D341Med (cell line): Measurements from ENCODE around the gene PPARA.

Source experiments
- DNase-seq: peaks from one replicate; pipeline ENCODE4 v3.0.0; 2012; ENCODE audit warnings: low spot score

The PPARA gene

DNA sequence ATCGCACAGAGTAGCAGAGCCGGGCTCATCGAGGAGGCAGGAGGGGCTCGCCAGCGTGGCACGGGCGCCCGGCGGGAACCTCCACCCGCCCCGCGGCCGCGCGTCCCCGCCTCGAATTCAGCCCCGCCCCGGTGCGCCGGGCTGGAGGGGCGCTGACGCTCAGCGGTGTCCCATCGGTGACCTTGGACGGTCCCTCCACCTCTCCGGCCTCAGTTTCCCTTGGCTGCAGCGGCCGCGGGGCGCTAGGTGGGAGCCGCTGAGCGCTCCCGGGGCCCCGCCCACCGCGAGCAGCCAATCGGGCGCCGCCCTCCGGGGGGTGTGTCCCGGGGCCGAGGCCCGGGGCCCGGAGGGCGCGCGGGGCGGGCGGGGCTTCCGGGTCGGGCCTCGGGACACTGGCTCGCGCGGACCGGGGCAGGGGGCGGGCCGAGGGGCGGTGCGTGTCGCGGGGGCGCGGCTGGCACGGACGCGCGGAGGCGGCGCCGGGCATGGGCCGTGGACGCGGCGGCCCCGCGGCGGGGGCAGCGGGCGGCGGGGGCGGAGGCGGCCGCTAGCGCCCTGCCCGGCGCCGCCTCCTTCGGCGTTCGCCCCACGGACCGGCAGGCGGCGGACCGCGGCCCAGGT is at the start of gene PPARA:
Gene PPARA (plus strand): TSS at position 493 of the 621 bp plus-strand sequence. CDS start 47,858 bp downstream, outside the sequence.
- DNase-seq, result peak; percentile 99

GRCh38 chr22:46102159-46102558 is 48.2 kb upstream of the PPARA start:
- no peak for DNase-seq

- DNase-seq, result no peak
These were observed 47.6 kb upstream of the PPARA start for GRCh38 chr22:46102752-46103151.

DNA sequence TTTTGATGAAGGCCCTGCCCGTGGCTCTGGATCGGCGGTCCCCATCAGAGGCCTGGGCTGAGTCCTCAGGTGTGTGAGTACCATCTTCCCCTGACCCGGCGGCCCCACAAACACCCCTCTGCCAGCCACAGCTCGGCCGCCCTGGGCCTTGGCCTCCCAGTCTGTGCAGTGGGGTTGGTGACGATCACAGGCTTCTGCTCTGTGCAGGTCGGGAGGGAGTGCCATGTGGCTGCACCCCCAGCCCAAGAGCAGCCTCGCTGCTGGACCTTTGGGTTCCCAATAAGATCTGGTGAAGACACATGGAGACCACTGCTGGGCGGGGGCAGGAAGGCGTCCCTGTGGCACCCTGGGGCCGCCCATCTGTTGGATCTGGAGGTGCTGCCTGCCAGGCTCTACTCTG is 47.1 kb upstream of the PPARA start:
- no peak for DNase-seq

GRCh38 chr22:46103664-46104063 is 46.7 kb upstream of the PPARA start:
- no peak for DNase-seq

DNA sequence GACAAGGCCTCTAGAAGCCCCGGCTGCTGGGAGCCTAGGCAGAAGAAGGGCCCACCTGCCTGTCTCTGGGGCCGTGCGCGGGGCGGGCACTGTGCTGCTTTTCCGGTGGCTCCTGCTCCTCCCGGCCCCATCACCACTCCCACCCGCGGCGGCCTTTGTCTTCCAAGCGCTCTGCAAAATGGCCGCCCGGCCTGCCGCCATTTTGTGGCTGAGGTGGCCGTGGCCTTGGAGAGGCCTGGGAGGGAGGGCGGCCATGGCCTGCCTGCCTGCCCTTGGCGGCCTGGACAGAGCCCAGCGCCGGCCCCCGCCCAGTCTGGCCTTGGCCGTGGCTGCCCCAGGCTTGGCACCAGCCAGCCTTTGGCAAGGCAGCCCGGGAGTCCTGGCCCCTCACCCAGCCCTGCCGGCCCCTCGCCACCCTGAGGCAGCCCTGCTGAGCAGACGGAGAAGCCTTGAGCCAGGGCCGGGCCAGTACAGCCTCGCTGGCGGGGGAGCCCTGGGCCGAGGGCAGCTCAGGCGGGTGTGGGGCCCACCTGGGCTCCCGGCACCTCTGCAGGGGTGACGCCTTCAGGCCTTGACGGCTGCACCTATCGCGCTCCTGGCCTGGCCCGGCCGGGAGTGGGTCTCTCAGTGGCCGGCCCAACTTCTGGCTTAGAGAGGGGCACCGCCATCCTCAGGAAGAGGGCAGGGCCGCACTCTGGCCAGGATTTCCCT is 46.0 kb upstream of the PPARA start:
- no peak for DNase-seq

- DNase-seq, result no peak
These were observed 45.3 kb upstream of the PPARA start for GRCh38 chr22:46104881-46105493.

GRCh38 chr22:46105494-46106278 is 44.6 kb upstream of the PPARA start:
- DNase-seq, result no peak

- no peak for DNase-seq
These were observed 43.9 kb upstream of the PPARA start for GRCh38 chr22:46106279-46107022.

GRCh38 chr22:46107089-46107664 is 43.1 kb upstream of the PPARA start:
- DNase-seq, result peak; percentile 82

DNA sequence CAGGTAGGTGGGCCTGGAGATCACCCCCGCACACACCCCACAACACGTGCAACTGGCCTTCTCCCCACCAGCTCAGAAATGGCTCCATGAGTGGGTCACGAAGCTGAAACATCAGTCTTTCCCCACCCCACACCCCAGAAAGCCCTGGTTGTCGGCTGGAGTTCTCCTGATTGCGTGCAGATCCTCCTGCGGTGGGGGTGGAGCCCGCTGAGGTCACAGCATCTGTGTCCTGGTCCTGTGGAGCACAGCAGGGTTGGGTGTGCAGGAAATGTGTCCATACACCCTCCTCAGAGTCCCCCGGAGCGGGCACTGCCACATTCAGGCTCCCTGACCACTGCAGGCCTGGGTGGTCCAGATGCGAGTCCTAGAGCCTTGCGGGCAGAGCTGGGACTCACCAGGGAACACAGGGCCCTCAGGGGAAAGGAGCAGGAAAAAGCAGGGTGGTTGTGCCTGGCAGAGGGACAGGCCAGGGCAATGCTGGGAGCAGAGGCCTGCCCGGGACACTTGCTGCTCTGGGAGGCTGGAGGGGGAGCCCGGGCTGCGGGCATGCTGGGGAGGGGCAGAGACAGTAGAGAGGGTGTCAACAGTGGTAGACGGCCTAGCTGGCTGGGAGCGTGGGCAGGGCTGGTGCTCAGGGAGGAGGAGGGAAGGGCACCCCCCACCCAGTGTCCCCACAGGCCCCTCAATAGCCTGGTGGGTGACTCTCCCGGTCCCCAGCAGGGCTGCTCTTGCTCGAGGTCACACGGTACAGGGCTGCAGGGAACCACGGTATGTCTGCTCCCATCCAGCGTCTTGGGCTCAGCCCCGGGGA is 42.4 kb upstream of the PPARA start:
- DNase-seq, result no peak

DNA sequence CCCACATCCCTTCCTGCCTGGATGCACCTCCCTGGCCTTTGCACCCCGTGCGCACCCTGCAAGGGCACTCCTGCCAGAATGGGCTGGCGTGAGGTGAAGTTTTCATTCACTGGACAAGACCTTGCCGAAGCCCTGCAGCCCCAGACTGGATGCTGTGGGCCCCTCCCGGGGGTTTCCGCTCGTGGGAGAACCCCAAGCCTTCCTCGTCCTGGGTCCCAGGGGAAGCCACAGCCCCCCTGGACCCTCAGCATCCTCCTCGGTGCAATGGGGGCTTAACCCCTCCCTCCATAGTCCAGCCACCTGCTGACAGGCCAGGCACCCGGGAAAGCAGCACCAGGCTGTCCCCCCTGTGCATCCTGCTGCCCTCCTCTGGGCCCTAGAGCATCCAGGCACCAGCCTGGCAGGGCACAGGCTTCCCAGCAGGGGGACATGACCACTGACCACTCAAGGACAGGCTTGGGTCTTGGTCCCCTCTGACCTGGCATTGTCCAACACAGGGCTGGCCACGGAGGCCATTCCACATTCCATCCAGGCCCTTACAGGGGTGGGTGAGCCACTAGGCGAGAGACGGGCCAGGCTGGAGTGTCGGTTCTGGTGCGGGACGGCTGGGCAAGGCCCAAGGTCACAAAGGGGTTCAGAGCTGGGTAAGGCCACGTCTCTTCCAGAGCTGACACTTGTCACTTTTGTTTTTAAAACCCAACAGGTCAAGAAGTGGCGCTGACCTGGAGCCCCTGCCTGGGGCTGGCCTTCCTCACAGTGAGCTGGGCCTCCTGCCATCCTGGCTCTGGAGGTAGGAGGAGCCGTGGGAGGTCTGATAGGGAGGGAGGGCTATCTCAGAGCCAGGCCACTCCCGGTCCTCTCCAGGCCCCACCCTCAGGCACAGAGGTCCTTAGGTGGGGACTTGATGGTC is 41.5 kb upstream of the PPARA start:
- DNase-seq, result no peak

- DNase-seq, result no peak
These were observed 40.8 kb upstream of the PPARA start for GRCh38 chr22:46109474-46110003.

DNA sequence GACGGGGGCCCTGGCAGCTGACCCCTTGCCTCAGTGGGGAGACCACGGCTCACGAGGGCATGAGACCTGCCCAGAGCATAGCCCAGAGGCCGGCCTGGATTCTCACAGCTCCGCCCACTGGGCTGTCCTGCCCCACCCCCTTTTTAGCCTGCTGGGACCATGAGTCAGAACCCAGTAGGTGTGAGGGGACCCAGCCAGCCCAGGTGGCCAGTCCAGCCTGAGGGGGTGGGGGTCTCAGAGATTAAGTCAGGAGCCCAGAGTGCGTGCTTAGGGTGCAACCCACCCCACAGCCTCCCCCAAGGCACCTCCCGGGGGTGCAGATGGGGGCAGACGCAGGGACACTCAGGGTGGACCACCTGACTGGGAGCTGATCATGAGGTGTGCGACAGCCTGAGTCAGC is 40.1 kb upstream of the PPARA start:
- DNase-seq, result no peak

DNA sequence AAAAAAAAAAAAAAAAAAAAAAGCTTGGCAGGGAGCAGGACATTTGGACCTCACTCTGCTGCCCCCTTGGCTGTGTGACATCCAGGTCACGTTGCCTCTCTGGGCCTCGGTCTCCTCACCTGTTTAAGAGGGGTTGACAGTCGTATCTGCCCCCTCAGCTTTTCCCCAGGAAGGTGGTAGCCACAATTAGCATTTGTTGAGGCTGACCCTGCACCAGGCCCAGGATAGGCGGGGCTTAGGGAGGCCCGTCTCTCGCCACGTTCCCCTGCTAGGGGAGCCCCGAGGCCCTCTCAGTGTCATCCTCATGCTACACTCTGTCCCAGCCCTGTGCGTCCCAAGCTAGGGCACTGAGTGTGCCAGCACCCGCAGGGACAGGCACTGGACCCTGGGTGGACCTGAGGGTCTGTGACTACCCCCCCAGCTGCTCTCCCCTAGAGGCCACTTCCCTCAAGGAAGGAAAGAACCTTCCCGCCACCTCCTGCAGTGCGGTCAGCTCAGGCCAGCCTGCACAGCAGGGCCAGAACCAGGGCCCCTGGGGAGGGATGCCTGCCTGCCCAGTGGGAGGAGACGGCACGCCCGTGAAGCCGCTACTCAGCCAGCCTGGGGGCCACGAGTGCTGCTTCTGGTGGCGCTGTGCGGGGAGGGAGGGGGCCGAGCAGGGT is 38.5 kb upstream of the PPARA start:
- no peak for DNase-seq

- DNase-seq, result no peak
These were observed 37.9 kb upstream of the PPARA start for GRCh38 chr22:46112405-46112804.

DNA sequence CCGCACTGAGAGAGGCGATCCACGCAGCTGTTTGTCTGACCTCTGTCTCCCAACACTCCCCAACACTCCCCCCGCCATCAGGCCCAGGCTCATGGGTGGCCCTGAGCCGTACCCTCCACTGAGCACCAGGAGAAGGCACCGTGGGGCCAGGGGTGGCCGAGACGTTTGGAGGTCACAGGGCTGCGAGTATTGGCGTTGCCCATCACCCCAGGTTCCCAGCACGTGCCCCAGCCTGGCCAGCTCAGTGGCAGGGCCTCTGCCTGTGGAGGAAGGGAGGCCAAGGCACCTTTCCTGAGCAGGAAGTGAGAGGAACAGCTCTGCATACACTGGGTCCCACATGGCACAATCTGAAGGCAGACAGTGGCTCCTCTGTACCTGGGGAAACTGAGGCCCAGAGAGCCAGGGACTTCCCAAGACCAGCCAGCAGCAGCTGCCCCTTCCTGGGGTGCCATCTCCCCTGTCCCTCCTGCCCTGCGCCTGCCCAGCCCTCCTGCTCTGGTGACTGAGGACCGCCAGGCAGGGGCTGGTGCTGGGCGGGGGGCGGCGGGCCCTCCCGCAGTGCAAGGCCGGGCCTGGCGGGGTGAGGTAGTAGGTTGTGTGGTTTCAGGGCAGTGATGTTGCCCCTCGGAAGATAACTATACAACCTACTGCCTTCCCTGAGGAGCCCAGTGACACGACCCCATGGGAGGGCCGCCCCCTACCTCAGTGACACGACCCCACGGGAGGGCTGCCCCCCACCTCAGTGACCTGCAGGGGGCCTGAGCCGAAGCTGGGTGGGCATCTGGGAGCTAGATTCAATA is 37.0 kb upstream of the PPARA start:
- no peak for DNase-seq
